Tibial nerve (tissue), 4 donors: ENCODE data around the gene ROR1. TPM values are rescaled to one million over a fixed set of nuclear protein-coding genes. Genes with fewer than 3 reads are reported as not detected.

Experiments
- DNase-seq, 2 donors: peaks; one replicate each; pipeline ENCODE4 v3.0.0-alpha.2; 2019; ENCODE audit warnings: low spot score in 2 of 2
- H3K27ac ChIP-seq, 4 donors: fragments of 200-600 bp; sonication (generic) in 3 of 4; one replicate each; pipeline ENCODE4 v1.5.1; 2017 to 2019; ENCODE audit warnings: mild to moderate bottlenecking in 1 of 4
- H3K27me3 ChIP-seq, 2 donors: fragments of 200-600 bp; sonication (generic) in 1 of 2; one replicate each; pipeline versions ENCODE4 v1.5.1 to v1.6.0; 2017 to 2019
- H3K36me3 ChIP-seq, 3 donors: fragments of 200-600 bp; sonication (generic); one replicate each; pipeline ENCODE4 v1.5.1; 2018 to 2019
- H3K4me1 ChIP-seq, 4 donors: fragments of 200-600 bp; sonication (generic) in 3 of 4; one replicate each; pipeline ENCODE4 v1.5.1; 2017 to 2019
- H3K4me3 ChIP-seq, 4 donors: fragments of 200-600 bp; sonication (generic) in 3 of 4; one replicate each; pipeline ENCODE4 v1.5.1; 2017 to 2019; ENCODE audit warnings: mild to moderate bottlenecking in 1 of 4, moderate library complexity in 1 of 4
- H3K9me3 ChIP-seq, 4 donors: fragments of 200-600 bp; sonication (generic) in 3 of 4; one replicate each; pipeline ENCODE4 v1.5.1; 2017 to 2019
- CTCF ChIP-seq, 5 experiments: fragments of 200-600 bp in 3 of 5; fragments of 450-650 bp in 2 of 5; sonication (generic) in 3 of 5; IDR thresholded peaks; one replicate each; pipeline ENCODE4 v1.5.1; 2016 to 2019; ENCODE audit warnings: antibody characterized with exemption in 5 of 5, mild to moderate bottlenecking in 3 of 5, moderate library complexity in 2 of 5
- EP300 ChIP-seq, 2 donors: sonication (generic); formaldehyde crosslinking; IDR thresholded peaks; one replicate each; pipeline ENCODE4 v1.6.1; 2017; ENCODE audit warnings: antibody characterized with exemption in 2 of 2, mild to moderate bottlenecking in 1 of 2
- POLR2A ChIP-seq, 2 donors: fragments of 450-650 bp; IDR thresholded peaks; one replicate each; pipeline ENCODE4 v1.6.1; 2017; ENCODE audit warnings: antibody characterized with exemption in 2 of 2, mild to moderate bottlenecking in 2 of 2, moderate library complexity in 2 of 2
- WGBS, 2 donors: methylation state at CpG; one replicate each; pipeline ENCODE4 v1.1.5; 2018; 5-methylcytosine and 5-hydroxymethylcytosine counted together
- total RNA-seq, 4 donors: library from RNA; depleted of rRNA; stranded (reverse); fragments of >200 nt; gene quantifications; one replicate each; pipeline ENCODE4 v1.1.0, GENCODE V29; 2016

The ROR1 gene
- total RNA-seq, 4 donors from 2014 or later = 10.5 to 47.7 (median 43.7) TPM

GRCh38 chr1:63960326-63960725 is 186.5 kb downstream of the ROR1 start:
- H3K36me3 ChIP-seq = no peaks in the 10 kb centered on the region
- H3K4me1 ChIP-seq = peaks cover 0 to 3% (median 0%) of the 10 kb centered on the region in 4 donors
- WGBS, 2 donors = 63 to 67% methylated on average over 5 of the region's 5 CpGs
- H3K9me3 ChIP-seq = peaks cover 0 to 5% (median 0%) of the 10 kb centered on the region in 4 donors
- no peak for DNase-seq
- no peaks in the 10 kb centered on the region for H3K27me3 ChIP-seq
- no peak for TF ChIP-seq EP300 (IDR thresholded peaks at IDR 0.05)
- no peak for TF ChIP-seq CTCF (IDR thresholded peaks at IDR 0.05)
- no peak for TF ChIP-seq POLR2A (IDR thresholded peaks at IDR 0.05)
- H3K27ac ChIP-seq = no peak overlapping the region
- H3K4me3 ChIP-seq = no peak overlapping the region

GRCh38 chr1:63966016-63966415 is 192.2 kb downstream of the ROR1 start:
- 86 to 90% methylated on average over 12 of the region's 12 CpGs for WGBS, 2 donors
- DNase-seq = no peak
- Histone ChIP-seq H3K4me3 (no peak overlapping the region), H3K27me3 (no peaks in the 10 kb centered on the region), H3K36me3 (no peaks in the 10 kb centered on the region), H3K9me3 (no peaks in the 10 kb centered on the region), H3K4me1 (peaks cover 0 to 11% (median 0%) of the 10 kb centered on the region in 4 donors), H3K27ac (no peak overlapping the region)
- no peak for TF ChIP-seq CTCF (IDR thresholded peaks at IDR 0.05)
- TF ChIP-seq POLR2A (IDR thresholded peaks at IDR 0.05) = no peak
- no peak for TF ChIP-seq EP300 (IDR thresholded peaks at IDR 0.05)

- Histone ChIP-seq H3K27ac (no peak overlapping the region), H3K27me3 (no peaks in the 10 kb centered on the region), H3K36me3 (no peaks in the 10 kb centered on the region), H3K4me1 (peaks cover 0 to 11% (median 0%) of the 10 kb centered on the region in 4 donors), H3K4me3 (no peak overlapping the region), H3K9me3 (no peaks in the 10 kb centered on the region)
- 88 to 90% methylated on average over 3 of the region's 3 CpGs for WGBS, 2 donors
- no peak for DNase-seq
- TF ChIP-seq CTCF (IDR thresholded peaks at IDR 0.05) (no peak), POLR2A (IDR thresholded peaks at IDR 0.05) (no peak), EP300 (IDR thresholded peaks at IDR 0.05) (no peak)
Measured at GRCh38 chr1:63967901-63968300, 194.1 kb downstream of the ROR1 start.

GRCh38 chr1:63968663-63969440 is 195.0 kb downstream of the ROR1 start:
- no peaks in the 10 kb centered on the region for H3K36me3 ChIP-seq
- no peak for TF ChIP-seq POLR2A (IDR thresholded peaks at IDR 0.05)
- TF ChIP-seq CTCF (IDR thresholded peaks at IDR 0.05) = no peak
- no peak for TF ChIP-seq EP300 (IDR thresholded peaks at IDR 0.05)
- DNase-seq = no peak
- H3K27me3 ChIP-seq = no peaks in the 10 kb centered on the region
- no peak overlapping the region for H3K4me3 ChIP-seq
- H3K9me3 ChIP-seq = no peaks in the 10 kb centered on the region
- H3K27ac ChIP-seq = no peak overlapping the region
- peaks cover 0 to 11% (median 0%) of the 10 kb centered on the region in 4 donors for H3K4me1 ChIP-seq
- WGBS, 2 donors = 46 to 49% methylated on average over 3 of the region's 3 CpGs

GRCh38 chr1:63969441-63969901 is 195.7 kb downstream of the ROR1 start:
- TF ChIP-seq EP300 (IDR thresholded peaks at IDR 0.05) = no peak
- TF ChIP-seq CTCF (IDR thresholded peaks at IDR 0.05) = no peak
- TF ChIP-seq POLR2A (IDR thresholded peaks at IDR 0.05) = no peak
- Histone ChIP-seq H3K27ac (no peak overlapping the region), H3K4me1 (peaks cover 0 to 11% (median 0%) of the 10 kb centered on the region in 4 donors), H3K9me3 (no peaks in the 10 kb centered on the region), H3K4me3 (no peak overlapping the region), H3K36me3 (no peaks in the 10 kb centered on the region), H3K27me3 (no peaks in the 10 kb centered on the region)
- WGBS, 2 donors = 60 to 67% methylated on average over 4 of the region's 4 CpGs
- DNase-seq = no peak
